HG02571 (cell line): ENCODE data around the gene ELMOD1.

ENCODE experiments used
- ATAC-seq: cut with Tn5 transposase; IDR thresholded peaks from one replicate; pipeline ENCODE4 v1.9.1; 2021; ENCODE audit warnings: mild to moderate bottlenecking, moderate library complexity; ENCODE audit not compliant: unreplicated experiment

The ELMOD1 gene

DNA sequence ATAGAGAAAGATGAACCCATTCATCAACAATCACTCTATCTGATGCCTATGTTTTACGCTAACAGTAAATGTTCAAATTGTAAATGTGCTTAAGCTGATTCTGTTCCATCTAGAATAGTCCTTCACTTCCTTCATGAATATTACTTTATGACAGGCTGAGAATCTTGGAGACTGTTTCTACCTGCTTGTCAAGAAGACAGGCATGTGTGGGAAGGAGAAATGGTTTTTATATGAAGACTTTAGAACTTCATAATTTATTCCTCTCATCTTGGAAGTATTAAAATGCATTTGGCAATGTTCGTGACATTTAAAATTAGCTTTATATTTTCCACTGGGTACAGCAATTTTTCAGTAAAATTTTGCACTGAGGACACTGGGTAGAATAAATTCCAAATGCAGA is 41.0 kb downstream of the ELMOD1 start:
- ATAC-seq, result no peak

DNA sequence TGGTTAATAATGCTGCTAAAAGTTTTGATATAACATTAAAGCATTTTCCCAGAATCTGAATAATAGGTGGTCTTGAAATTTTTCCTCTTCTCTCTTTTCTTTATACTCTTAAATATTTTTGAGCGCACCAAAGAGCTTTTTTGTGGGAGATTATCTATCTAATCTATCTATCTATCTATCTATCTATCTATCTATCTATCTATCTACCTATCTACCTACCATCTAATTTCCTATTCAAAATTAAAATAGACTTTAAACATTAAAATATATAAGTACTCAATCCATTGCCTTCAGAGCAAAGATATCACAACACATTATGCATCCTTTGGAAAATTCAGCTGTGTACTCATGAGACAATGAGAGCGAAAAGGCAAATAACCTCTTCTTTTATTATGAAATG is 55.8 kb downstream of the ELMOD1 start:
- ATAC-seq, result no peak

DNA sequence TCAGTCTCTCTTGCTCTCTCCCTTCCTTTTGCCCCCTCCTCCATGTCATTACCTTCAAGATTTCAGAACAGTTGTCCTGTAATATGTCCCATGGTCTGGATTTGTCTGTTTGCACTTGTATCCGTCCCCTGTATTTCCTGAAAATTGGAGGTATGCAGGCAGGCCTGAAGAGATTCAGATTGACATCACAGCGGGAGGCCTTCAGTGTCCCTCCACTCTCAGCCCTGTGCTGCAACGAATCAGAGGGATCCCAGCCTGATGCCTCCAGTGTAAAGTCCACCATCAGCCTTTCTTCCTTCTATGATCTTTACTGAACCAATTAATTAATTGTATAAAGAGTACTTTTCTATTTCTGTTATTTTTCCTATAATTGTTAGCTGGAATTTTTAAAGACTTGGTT is 57.3 kb downstream of the ELMOD1 start:
- ATAC-seq, result no peak

DNA sequence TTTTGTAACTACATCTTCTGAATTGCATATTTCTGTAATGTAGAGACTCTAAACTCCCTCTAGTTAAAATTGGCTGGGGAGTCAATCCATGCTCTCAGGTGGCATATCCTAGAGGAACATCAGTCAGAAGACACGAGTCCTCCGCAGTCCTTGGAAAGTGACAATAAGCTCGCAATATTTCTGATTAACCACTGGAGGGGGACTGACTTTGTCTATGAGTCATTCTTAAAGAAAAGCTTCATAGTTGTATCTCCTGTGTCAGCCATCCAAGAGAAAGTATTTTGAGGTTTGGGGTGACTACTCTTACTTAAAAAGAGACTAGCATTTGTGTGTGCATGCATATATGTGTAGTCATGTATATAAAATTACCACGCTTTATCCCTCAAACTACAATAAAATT is 60.7 kb downstream of the ELMOD1 start:
- ATAC-seq, result no peak

DNA sequence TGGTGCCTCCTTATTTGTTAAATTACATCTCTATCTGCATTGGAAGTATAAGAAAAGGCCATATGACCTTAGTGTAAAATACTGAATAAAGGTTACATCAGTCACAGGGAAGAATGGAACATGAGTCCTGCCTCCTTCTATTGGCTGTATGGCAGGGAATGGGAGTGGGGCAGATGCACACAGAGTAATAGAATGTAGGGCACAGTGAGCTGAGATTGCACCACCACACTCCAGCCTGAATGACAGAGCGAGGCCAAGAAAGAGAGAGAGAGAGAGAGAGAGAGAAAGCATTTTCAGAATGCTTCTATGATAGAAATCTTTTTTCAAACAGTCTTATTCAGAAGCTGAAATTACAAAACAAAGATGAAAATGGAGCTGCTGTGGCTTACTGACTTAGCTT is 62.1 kb downstream of the ELMOD1 start:
- ATAC-seq, result no peak

DNA sequence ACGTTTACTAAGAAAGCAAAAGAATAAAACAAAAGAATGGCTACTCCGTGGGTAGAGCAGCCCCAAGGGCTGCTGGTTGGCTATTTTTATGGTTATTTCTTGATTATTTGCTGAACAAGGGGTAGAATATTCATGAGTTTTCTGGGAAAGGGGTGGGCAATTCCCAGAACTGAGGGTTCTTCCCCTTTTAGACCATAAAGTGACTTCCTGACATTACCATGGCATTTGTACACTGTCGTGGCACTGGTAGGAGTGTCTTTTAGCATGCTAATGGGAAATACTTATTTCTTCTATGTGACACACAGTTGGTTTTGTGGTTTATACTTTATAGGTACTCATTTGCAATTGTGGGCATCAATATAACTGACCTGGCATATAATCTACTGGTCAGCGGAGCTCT is 64.7 kb downstream of the ELMOD1 start:
- no peak for ATAC-seq

DNA sequence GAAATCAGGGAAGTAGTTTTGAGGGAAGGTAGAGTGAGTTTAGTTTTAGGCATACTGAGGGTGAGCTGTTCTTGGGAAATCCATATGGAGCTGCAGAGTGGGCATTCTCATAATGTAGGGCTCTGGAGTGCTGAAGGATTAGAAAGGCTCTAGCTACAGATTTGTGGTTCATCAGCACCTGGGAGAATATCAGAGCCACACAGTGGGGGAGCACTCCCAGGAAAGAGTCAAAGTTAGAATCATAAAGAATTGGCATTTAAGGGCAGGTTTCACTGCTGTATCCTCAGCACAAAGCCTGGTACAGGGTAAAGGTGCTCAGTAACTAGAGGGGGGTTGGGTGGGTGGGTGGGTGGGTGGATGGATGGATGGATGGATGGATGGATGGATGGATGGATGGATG is 68.4 kb downstream of the ELMOD1 start:
- no peak for ATAC-seq

DNA sequence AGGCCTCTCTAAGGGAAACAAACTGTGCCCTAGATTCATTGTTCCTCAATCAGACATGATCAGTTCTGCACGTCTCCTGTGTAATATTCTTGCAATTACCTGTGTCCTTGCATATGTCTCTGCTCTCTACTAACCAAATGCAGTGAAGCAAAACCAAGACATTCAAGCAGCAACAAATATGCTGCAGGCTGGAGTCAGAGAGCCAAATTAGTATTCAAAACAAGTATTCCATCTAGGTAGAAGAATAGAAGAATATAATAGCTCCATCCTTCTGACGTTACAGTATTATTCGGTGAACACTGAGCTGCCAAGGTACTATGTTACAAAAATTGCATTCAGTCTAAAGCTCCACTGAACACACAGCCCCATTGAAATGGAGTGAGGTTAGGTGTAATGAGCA is 69.1 kb downstream of the ELMOD1 start:
- ATAC-seq, result no peak

DNA sequence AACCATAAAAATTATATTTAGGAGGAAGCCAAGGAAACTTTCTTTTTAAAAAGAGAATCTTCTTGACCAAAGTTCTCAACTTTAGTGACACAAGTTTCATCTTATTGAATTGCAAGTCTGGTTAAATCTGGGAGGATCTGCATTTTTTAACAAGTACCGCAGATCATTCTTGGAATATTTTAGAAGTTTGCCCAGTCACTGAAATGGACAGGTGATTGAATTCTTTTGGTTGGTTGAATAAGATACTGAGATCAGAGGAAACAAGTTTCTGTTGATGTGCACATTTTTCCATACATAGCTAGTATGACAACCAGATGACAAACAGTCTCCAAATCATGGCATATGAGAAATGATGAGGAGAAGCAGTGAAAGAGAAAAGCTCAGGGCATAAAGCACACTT is 70.7 kb downstream of the ELMOD1 start:
- no peak for ATAC-seq

DNA sequence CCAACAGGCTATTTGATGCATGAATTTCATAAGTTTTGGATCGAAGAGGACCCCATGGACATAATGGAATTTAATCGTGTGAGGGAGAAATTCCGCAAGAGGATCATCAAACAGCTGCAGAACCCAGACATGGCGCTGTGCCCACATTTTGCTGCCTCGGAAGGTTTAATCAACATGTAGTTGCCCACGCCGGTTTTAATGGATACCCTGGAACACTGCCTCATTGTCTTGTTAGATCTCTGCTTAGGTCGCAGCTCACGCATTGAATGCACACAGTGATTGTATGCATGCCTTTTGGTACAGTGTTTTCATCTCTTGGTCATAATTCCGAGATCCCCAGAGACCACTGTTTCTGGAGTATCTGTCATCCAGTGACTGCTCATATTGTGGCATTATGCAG is 74.1 kb downstream of the ELMOD1 start:
- no peak for ATAC-seq

DNA sequence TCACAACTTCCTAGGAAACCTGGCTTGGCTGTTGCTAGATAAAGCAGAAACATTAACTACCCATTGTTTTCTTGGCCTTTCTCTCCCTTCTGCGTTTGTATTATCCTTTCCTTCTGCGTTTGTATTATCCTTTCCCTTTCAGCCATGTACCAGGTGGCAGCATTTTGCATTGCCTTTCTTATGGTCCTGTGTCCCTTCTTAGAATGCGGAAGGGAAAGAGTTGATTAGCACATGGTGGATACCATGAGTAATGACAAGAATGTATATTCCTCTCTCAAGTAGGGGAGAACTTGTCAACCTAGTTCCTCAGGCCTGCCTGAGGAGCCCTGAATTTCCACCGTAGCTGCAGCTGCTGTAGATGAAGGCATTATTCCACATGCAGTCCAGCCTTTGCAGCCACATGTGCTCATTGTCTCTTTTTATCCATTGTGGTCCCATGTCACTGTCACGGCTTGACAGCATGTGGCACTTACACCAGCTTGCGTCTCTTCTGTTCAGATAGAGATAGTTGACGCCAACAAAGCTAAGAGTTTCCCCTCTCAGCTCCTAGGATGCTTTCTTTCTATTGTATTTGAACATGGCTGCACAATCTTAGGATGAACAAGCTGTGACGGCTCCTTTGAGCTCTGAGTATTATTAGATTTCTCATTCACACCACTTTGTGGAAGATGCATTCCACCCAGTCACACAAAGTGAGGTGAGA is 76.1 kb downstream of the ELMOD1 start:
- no peak for ATAC-seq

DNA sequence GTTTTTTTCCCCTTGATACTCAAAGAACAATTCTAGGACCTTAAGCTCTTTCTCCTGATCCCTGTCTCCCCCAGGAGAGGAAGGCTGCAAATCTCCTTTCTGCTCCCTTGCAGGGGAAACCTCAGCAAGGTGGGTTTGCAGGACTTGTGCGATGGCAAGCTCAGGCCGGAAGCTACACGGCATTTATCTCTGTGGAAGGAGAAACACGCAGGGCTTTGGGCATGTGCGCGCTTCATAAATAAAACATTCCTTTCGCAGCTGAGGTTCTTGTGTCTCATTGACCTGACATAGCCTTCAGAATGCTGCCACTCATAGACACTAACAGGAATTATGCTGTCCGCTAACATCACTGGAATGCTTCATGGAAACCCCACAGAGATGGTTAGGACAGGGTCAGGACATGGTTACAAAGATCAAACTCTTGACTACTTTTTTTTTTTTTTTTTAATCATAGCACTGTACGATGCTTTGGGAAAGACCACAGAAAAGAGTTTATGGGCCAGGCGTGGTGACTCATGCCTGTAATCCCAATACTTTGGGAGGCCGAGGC is 78.3 kb downstream of the ELMOD1 start:
- ATAC-seq, result no peak

DNA sequence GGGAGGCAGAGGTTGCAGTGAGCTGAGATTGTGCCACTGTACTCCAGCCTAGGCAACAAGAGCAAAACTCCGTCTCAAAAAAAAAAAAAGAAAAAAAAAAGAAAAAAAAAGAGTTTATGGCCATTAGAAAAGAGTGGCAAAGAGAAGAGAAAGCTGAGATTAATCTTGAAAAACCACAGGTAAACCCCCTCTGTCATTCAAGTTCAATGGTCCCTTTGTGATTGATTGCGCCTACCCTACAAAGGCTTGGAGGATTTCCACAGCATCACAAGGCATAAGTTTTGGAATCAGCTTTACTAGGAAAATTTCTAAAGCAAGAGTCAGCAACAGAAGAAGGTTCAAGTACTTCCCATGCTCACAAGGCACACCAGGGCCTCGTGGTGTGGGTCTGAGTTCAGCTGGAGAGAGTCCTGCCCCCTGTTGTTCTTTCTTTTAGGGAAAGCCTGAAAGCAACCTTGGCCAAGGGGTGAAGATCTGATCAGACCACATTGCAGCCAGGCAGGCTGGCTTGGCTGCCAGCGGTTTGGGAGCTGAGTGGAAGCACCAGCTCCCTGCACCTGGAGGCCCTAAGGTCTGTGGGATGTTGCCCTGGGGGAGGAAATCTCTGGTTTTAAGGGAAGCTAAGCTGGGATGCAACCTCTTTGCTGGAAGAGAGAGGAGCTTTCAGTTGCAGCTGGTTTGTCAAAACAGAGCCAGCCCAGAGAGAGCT is 79.1 kb downstream of the ELMOD1 start:
- no peak for ATAC-seq

DNA sequence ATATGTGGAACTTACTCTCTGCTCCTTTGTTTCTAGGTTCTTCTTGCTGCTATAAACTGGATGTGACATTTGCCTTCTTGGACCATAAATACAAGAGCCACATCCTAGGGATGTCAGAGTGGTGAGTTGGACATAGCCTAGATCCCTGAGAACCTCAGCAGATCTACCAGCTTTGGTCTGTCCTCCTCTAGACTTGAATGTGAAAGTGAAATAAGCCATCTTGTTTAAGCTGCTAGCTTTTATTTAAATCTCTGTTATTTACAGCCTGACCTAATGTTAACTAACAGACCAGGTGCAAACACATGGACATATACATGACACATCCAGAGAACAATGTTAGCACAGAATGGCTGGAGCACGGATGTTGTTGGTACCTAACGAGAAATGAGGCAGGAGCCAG is 85.0 kb downstream of the ELMOD1 start:
- no peak for ATAC-seq

DNA sequence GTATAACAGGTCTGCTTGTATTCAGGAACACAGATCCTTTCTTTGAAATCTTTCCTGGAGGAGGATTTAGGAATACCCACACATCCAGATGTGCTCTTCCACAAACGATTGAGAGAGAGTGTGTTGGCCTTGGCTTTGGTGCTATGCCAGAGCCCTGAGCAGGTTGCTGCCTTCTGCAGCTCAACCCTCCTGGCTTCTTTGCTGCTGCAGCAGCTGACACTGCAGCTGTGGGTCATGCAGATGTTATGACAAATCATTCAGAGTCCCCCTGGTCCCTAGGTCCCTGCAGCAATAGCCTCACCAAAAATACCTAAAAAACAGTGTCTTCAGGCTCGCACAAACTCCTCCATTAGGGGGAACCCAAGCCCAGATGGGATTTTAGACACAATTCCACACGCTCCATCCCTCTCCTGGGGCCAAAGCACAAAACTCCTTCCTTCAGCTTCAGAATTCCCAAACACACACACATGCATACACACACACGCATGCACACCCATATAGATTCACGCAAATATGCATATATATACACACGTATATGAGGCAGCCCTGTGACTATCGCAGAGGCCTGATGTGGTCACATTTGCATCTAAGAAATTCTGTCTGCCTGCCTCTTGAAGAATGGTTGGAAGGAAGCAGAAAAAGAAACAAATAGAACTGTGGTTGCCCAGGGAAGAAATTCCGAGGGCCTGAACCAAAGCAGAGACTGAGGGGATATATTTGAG is 85.5 kb downstream of the ELMOD1 start:
- ATAC-seq, result no peak

DNA sequence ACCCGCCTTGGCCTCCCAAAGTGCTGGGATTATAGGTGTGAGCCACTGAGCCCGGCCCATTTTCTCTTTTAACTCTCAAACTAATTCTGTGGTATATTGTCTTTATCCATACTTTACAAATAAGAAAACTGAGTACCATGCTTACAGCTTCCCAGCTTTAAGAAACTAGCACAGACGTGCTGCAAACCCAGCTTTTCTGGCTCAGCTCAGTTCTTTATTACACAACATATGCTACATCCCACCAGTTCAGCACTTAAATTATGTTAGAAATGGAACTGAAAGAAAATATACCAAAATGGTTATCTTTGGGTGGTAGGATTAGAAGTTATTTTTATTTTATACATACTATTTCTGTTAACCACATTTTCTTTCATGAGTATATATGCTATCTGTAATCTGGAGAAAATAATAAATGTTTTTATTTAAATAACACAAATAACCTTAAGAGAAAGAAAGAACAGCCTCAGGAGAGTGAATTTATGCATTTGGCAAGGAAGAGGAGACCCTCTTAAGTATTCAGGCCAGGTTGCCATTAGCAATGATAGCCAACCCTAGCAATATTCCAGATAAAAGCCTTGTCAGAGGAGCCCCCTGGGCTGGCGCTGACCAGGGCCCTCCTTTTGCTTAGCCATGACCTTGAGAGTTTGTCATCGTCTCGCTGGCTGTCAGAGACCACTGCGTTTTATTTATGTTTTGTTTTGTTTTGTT is 87.1 kb downstream of the ELMOD1 start:
- no peak for ATAC-seq

DNA sequence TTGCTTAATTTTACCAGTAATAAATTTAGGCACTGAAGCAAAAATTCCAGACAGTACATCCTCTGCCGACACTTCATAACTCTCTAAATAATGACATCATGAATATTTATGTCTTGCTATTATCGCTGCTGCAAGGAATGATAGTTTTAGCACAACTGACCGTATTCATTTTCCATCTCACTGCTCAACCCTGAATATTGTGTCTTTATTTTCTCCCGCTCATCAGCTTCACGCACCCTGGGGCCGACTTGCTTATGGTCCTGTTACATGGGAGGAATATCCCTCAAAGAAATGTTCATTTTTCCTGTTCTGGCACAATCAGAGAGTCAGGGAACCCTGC is 87.7 kb downstream of the ELMOD1 start:
- ATAC-seq, result no peak

DNA sequence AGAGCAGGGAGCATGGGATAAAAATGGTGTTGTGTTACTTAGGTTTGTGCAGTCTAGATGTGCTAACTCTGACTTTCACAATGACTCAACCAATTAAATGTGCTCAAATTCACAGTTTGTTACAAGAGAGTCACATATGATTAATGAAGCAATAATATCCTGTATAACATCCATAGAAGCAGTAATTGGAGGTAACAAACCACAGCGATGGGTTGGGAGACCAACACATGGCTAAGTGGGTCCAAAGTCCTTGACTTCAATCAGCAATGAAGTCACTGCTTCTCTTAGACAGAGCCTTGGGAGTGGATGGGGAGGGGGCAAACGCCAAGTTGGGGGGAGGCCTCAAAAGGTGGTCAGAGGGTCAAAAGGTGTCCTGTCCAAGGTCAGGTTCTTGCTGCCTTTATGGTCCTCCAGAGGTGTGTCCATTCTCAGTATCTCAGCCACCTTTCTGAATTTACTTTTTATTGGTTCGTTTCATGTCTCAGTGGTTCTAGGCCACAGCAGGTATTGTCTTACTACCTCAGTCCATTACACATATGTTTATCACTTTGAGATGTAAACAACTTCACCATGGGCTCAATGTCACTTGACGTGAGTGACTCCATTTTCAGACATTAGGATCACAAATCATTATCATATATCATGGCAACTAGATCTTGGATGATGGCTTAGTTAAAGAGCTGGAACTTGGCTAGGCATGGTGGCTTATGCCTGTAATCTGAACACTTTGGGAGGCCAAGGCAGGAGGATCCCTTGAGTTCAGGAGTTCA is 88.5 kb downstream of the ELMOD1 start:
- no peak for ATAC-seq

DNA sequence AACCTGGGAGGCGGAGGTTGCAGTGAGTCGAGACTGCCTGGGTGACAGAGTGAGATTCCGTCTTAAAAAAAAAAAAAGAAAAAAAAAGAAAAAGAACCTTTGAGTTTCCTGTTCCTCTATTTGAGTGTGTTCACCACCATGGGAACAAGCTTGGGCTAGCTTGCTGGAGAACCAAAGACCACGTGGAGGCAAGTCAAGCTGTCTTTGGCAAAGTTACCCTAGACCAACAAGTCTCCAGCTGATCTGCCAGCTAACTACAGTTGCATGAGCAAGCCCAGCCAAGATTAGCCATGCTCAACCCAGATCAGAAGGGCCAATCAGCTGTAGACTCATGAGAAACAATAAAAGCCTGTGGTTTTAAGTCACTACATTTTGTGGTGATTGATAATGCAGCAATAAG is 91.2 kb downstream of the ELMOD1 start:
- no peak for ATAC-seq

DNA sequence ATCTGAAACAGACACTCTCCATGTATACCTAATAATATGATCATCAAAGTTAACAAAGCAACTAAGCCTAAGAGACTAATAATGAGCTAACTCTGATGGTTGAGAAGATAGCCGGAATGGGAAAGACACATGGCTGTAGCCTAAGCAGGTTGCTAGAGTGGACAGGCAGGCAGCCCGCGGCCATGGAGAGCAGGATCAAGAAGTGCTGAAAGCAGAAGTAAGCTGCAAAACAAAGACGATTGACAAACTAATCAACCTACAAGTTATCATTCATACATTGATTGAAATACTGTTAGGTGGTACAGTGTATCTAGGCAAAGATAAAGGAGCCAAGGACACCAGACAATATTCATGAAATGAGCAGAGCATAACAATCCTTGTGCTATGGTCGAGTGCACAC is 91.6 kb downstream of the ELMOD1 start:
- no peak for ATAC-seq

DNA sequence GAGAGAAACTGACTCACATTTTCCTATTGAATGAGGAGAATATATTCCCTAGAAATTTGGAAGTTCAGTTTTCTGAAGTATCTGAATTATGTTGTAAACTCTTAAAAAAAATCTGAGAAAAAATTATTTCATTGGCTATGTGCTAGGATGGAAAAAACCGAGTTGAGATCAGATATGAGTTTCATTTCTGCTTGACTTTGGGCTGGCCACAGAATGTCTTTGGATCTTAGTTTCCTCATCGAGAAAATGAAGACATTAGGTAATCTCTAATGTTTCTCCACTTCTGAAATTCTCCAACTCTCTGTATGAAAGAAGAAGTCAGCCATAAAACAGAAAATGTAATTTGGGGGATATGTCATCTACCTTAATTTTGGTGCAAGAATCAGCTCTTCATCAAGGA is 92.1 kb downstream of the ELMOD1 start:
- ATAC-seq, result no peak
